NOMO-1 treated with dmso at 0.1 percent for 144 hours (cell line): ENCODE measurements around the gene CDT1.

Experiments used
- DNase-seq: peaks from one replicate; lab custom pipeline; 2025; ENCODE audit not compliant: unreplicated experiment; lab: John Stamatoyannopoulos, UW

The CDT1 gene

DNA sequence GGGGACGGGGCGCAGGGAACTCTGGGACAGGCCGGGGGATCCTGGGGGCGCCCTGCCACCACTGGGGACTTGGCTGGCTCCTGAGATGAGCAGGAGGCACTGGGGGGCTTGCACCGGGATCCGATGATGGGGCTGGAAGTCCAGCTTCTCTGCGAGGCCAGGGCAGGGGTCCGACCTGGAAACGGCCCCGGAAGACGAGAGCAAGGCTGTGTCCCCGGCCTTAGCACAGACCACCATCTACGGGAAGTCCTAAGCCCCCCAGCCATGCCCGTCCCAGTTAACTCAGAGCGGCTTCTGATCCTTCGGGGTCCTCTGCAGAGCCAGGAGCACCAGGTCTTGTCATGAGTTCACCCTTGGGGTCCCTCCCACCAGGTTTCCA, 573 bp downstream of the CDT1 start:
- DNase-seq: no peak

DNA sequence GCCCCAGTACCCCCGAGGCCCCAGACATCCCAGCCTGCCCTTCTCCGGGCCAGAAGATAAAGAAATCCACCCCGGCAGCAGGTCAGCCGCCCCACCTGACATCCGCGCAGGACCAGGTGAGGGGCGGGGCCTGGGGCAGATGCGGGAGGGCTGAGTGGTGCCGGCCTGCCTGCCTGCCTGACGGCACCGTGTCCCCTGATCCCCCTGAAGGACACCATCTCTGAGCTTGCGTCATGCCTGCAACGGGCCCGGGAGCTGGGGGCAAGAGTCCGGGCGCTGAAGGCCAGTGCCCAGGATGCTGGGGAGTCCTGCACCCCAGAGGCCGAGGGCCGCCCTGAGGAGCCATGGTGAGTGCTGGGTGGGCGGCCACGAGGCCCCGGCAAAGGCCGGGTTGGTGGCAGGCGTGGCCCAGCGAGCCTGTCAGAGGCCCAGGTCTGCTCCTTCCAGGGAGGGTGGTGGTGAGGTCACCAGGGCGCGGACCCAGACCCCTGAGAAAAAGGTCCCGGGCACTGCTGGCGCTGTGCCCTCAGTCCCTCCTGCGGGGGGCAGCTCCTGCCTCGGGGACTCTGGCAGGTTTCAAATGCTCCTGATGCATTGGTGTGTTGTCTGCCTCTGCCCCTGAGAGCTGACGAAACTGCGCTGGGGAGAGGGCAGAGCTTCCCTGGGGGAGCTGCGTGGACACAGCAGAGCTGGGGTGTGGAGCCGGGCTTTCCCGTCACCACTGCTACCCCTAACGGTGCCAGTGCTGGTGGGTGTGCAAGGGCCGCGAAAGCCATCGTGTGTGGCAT, 1.2 kb downstream of the CDT1 start:
- no peak for DNase-seq

DNA sequence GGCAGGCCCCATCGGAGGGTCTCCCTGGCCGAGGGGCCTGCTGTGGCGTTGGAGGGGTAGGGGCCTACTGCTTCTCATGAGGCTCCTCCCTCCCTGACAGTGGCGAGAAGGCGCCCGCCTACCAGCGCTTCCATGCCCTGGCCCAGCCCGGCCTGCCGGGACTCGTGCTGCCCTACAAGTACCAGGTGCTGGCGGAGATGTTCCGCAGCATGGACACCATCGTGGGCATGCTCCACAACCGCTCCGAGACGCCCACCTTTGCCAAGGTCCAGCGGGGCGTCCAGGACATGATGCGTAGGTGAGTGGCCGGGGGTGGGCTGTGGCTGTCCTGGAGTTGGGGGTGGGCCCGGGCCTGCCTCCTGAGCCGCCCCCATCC, 1.7 kb downstream of the CDT1 start:
- DNase-seq: no peak

DNA sequence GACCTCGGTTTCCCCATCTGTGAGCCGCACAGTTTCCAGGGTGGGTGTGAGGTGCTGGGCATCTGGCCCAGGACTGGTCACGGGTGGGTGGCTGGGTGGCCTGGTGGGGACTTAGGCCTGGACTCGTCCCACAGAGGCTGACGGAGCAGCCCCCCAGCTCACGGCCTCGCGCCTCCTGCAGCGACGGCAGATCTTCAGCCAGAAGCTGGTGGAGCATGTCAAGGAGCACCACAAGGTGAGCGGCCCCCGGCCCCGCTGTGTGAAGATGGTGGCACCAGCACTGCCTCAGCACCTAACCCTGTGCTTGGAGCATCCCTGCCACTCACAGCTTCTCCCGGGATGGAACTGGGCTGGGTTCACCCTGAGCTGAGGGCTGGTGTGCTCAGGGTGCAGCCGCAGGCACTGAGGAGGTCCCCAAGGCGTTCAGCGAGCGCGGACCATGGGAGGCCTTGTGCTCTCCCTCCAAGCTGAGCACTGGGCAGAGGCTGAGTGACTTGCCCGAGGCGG, 2.4 kb downstream of the CDT1 start:
- no peak for DNase-seq

DNA sequence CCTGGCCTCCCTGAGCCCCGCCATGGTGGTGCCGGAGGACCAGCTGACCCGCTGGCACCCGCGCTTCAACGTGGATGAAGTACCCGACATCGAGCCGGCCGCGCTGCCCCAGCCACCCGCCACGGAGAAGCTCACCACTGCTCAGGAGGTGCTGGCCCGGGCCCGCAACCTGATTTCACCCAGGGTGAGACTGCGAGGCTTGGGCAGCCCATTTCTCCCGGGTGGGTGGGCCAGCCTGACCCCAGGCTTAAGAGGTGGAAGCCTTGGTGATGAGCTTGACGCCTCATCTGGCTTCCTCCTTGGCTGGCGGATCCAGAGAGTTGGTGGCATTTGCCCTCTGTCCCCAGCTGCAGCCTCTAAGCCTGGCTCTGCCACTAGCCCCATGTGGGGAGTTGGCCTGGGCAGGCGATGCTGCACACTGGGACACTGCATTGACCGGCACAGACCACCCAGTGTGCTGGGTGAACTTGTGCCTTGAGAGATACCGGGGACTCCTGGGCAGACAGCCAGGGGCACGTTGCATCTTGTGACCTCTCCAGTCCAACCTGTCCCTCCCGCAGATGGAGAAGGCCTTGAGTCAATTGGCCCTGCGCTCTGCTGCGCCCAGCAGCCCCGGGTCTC, 3.0 kb downstream of the CDT1 start:
- DNase-seq: no peak

DNA sequence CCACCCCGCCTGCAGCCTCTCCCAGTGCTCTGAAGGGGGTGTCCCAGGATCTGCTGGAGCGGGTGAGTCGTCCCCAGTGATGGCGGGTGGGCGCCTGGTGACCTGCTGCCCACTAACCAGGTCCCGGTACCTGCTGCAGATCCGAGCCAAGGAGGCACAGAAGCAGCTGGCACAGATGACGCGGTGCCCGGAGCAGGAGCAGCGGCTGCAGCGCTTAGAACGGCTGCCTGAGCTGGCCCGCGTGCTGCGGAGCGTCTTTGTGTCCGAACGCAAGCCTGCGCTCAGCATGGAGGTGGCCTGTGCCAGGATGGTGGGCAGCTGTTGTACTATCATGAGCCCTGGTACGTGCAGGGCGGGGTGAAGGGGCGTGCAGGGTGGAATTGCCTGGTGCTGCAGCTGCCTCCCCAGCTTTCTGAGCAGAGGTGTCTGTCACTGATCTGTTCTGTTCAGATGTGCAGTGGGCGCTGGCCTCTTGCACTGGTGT, 3.6 kb downstream of the CDT1 start:
- no peak for DNase-seq

DNA sequence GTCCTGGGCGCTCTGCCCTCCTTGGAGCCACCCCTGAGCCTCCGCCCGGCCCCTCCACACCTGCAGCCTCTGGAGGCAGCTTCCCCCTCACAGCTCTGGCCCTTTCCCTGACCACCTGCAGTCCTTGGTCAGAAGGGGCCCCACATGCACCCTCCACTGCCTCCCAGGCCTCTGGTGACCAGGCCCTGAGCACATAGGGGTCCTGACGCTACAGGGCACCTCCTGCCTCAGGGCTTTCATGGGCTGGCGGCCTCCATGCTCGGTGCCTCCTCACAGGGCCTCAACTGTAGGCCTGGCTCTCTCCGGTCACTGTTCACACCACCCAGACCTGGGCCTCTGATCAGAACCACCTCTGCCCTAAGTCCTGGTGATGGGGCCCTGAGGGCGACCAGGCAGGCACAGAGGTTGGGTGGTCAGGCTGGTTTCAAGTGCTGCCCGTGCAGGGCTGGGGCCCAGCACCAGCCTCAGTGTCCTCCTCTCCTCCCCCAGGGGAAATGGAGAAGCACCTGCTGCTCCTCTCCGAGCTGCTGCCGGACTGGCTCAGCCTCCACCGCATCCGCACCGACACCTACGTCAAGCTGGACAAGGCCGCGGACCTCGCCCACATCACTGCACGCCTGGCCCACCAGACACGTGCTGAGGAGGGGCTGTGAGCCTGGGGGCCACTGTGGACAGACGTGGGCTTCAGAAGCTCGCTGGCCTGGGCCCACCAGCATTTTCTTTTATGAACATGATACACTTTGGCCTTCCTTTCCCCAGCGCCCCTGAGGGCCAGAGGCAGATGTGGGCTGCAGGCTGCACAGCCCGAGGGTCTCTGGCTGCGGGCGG, 4.3 kb downstream of the CDT1 start:
- no peak for DNase-seq

DNA sequence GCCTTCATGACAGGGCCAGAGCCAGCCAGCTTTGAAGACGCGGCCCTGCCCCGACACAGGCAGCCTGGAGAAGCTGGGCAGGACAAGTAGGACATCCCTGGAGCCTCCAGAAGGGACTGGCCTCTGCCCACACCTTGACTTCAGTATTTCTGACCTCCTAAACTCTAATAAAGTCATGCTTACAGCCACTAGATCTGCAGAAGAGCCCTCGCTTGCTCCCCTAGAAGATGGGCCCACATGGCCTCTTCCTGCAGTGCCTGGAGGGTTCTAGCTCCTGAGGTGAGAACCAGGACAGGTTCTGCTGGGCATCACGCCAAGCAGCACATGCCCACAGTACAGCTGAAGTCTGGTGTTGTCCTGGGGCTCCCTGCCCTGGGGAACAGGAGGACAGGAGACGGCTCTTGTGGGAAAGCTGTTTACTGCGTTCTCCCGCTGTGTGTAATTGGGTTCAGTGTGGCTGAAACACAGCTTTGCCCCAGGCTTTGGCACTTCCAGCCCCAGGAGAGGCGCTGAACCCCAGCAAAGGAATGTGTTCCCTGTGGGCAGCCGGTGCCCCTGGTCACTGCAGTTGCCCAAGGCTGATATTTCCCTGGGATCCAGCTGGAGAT, 5.6 kb downstream of the CDT1 start:
- no peak for DNase-seq

DNA sequence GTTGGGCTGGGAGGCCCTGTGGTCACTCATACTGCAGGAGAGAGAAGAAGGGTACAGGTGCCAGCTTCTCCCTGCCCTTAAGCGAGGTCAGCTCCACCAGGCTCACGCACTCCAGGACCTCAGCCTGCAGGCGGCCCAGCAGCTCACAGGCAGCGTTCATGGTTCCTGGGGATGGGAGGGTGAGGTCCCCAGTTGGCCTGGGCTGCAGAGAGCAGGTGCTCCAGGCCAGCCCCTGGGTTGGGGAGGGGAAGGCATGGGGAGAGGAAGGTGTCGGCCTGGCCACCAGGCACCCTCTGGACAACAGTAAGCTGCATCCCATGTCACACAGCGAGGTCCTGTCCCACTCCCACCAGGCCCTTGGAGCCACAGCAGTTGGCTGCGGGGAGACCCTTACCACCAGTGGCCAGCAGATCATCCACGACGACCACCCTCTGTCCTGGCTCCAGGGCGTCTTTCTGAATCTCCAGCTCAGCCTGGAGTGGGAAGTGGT, 6.1 kb downstream of the CDT1 start:
- no peak for DNase-seq

DNA sequence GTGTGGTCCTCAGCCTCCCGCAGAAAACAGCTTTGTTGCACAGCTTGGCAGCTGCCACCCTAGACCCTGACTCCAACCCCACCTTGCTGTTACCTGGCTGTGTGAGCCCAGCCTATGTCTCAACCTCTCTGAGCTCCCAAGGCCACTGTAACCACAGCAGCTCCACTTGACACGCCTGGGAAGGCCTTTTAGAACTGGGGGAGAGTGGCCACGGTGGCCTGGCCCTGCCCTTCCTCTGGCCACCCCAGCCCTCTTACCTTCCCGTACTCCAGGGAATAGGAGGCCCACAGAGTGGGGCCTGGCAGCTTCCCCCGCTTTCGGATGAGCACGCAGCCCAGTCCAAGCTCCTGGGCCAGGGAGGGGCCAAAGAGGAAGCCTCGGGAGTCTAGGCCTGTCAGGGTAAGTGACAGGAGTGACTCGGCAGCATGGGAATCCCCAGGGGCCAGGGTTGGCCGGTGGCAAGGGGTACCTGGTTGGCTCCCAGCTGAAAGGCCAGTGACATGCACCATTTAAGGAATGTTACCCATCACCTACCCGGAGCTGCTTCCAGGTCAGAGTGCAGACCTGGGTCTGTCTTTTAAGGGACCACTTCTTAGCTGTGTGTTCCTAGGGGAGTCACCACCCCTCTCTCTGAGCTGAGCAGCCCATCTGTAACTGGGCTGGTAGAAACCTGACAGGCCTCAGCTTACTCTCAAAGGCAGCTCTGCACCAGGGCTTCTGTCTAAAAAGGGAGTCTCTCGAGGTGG, 6.8 kb downstream of the CDT1 start:
- DNase-seq: peak; percentile 41

DNA sequence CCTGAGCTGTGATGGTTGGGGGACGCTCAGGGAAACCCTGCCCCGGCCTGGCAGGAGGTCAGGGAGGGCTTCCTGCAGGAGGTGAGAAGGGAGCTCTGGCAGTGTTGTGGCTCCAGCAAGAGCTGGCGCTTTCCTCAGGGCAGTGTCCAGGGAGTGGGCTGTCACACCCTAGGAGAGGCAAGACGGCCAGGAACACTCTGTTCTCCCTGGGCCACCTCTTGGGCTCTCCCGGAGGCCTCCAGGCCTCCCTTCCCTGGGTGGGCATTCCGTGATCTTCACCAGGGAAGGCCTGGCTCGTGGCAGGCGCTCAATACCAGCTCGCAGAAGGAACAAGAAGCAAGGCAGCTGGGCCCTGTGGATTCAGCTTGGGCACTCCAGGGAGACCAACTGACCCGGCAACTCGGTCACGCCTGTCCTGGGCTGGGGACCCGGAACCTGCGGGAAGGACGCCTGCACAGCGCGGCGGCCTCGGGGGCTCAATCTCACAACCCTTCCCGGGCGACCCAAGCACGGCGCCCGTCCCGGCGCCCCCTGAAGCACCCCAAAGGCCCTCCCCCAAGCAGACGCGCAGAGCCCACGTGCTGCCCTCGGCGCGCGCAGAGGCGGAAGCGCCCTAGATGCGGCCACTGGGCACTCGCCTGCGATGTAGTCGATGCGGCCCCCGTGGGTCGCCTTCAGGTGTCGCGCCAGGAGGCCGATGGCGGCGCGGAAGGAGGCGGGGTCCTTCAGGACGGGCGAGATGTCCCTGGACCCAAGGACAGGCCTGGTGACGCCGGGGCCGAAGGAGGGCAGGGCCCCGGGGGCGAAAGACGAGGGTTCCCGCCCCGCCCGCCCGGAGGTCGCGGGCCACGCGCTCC, 7.6 kb downstream of the CDT1 start:
- peak; percentile 60 for DNase-seq

DNA sequence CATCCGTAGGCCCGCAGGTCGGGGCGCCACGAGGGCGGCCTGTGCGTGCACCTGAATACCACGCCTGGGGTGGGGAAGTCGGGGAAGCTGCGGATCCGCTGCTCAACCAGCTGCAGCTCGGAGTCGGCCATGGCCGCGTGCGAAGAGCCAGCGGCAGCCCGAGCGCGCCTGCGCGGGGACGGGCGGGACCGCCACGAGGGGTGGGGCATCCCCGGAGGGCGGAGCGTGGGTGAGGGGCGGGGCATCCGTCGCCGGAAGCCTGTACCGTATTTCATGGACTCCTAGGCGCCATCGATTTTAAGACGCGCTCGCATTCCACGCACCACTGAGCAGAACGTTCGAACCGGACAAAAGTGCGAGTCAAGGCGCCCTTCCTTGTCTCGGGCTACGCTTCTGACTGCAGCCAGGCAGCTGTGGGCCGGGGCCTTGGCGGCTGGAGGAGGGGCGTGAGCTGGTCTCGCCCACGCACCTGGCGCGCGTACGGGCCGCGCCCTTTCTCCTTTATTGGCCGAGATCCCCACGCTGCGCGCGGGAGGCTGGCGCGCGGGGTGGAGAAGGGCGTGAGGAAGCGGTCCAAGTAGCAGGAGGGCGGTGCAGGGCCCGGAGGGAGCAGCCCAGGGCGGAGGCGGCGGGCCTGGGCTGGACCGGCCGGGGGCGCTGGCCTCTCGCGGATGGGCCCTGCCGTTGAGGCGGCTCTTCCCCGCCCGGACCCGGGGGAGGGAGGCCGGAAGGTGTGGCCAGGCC, 8.4 kb downstream of the CDT1 start, which contains the start of gene APRT:
TSS of gene APRT (minus strand) at position 160 of the 744 bp plus-strand sequence. CDS start at position 131, 29 bp downstream.
- peak; percentile 83 for DNase-seq

DNA sequence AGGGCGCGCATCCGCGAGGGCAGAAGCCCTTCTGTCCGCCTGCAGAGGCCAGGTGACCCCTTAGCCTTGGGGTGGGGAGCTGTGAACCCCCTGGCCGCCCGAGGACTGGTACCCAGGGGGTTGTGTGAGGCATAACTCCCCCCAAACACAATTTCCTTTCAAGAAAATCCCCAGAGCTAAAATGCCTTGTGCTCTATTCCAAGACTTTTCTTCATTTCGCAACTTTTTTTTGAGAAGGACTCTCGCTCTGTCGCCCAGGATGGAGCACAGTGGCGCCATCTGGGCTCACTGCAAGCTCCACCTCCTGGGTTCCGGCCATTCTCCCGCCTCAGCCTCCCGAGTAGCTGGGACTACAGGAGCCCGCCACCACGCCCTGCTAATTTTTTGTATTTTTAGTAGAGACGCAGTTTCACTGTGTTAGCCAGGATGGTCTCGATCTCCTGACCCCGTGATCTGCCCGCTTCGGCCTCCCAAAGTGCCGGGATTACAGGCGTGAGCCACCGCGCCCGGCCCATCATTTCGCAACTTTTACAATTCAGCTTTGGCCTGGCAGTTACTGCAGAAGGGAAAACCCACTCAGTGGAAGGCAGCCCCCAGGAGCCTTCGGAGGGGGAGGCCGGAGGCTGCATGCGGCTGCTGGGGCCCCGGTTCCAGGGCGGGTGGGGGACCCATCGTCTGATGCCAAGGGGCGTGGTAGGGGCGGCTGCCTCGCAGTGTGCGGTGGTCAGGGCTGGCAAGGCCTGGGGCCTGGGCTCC, 9.1 kb downstream of the CDT1 start:
- DNase-seq: no peak

DNA sequence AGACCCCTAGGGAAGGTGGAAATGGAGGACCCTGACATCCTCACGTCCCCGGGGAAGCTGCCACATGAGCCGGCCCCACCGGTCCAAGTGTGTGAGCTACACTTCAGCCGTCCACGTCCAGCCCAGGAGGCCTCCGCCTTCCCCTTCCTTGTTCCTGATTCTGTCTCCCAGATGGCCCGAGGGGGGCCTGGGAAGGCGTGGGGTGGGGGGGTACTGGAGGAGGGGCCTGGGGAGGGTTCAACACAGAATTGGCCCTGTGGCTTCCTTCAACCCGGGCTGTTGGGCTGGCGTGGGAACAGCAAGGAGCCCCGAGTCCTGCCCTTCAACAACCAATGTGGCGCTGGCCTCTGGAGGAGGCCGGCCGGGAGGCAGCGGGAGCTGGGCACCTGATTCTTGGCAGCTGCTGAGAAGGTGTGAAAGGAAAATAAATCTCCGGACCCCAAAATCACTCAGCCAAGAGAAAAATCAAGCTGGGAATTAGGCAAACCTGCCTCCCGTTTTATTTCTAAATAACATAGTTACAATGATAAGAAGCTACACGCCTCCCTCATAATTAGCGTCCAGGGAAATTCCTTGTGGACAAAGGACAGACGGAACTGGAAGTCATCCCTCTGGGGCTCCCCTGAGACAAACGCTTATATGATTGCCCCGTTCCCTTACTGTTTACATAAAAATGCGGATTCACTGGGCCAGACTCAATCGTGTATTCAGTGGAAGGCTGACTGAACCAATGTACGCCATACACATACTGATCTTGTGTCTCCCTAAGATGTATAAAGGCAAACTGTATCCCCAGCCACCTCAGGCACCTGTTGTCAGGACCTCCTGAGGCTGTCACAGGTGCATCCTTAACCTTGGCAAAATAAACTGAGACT, 9.9 kb downstream of the CDT1 start:
- no peak for DNase-seq

DNA sequence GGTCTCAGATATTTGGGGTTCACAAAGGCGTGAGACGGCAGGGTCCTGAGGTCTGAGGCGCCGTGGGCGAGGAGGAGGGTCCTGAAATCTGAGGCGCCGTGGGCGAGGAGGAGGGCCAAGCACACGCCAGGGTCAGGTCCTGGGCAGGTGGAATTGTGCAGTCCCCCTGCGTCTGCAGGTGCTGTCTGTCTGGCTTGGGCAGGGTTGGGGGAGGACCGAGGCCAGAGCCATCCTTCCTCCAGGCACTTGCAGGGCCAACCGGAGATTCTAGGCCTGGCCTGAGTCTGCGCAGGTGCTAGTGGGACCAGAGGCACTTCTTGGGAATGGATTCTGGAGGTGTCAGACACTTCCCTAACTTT, 10.5 kb downstream of the CDT1 start:
- DNase-seq: no peak

DNA sequence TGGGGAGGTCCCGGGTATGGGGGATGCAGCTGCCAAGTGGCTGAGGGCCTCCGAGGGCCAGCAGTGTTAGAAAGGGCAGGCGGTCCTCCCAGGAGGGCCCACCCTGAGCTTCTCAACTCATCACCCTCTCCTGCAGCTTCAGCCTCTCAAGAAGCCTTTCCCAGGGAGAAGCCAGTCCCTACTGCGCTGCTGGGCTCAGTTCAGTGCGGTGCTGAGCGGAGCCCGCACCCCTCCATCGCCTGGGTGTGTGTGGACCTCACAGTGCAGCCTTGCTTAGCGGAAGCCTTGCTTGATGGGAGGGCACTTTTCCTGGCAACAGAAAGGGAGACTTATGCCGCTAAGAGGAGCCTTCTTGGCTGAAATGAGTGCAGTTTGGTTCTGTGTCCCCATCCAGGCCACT, 11.6 kb downstream of the CDT1 start:
- no peak for DNase-seq
